Measurements from ENCODE around the gene NCKIPSD. TPM values are rescaled to one million over a fixed set of nuclear protein-coding genes. Genes with fewer than 3 reads are reported as not detected.

The NCKIPSD gene
- polyA plus RNA-seq, 1 of the 3 experiments (the other 2 are of a cell fraction) = 20.4 TPM

DNA sequence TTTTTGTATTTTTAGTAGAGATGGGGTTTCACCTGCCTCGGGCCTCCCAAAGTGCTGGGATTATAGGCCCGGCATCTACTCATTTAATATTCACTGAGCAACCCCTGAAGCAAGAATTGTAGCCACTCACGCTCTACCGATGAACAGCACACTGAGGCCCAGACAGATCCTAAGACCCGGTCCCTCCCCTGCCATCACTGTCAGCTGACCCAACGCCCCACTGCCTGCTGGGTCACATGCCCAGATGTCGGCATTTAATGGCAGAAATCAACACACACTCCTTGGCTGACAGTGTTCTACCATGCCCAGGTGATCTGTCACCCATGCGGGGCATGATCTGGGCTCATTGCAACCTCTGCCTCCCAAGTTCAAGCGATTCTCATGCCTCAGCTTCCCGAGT, 60.9 kb downstream of the NCKIPSD start:
- H3K4me3 ChIP-seq (ENCODE audit: low read depth in 2 of 2, low read length in 1 of 2) = no peak overlapping the region
- TF ChIP-seq, protein P1, sequence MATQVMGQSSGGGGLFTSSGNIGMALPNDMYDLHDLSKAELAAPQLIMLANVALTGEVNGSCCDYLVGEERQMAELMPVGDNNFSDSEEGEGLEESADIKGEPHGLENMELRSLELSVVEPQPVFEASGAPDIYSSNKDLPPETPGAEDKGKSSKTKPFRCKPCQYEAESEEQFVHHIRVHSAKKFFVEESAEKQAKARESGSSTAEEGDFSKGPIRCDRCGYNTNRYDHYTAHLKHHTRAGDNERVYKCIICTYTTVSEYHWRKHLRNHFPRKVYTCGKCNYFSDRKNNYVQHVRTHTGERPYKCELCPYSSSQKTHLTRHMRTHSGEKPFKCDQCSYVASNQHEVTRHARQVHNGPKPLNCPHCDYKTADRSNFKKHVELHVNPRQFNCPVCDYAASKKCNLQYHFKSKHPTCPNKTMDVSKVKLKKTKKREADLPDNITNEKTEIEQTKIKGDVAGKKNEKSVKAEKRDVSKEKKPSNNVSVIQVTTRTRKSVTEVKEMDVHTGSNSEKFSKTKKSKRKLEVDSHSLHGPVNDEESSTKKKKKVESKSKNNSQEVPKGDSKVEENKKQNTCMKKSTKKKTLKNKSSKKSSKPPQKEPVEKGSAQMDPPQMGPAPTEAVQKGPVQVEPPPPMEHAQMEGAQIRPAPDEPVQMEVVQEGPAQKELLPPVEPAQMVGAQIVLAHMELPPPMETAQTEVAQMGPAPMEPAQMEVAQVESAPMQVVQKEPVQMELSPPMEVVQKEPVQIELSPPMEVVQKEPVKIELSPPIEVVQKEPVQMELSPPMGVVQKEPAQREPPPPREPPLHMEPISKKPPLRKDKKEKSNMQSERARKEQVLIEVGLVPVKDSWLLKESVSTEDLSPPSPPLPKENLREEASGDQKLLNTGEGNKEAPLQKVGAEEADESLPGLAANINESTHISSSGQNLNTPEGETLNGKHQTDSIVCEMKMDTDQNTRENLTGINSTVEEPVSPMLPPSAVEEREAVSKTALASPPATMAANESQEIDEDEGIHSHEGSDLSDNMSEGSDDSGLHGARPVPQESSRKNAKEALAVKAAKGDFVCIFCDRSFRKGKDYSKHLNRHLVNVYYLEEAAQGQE (IDR thresholded peaks at IDR 0.05; ENCODE audit: low read depth, low read length) = no peak
- TF ChIP-seq ELF1 (IDR thresholded peaks at IDR 0.05) = no peak
- no peak for TF ChIP-seq JUND (IDR thresholded peaks at IDR 0.05)
- H3K4me2 ChIP-seq = no peak overlapping the region
- H3K36me3 ChIP-seq (replicated peaks in 1 of 2; ENCODE audit: control insufficient read depth in 1 of 2, insufficient read depth in 2 of 2, low read length in 1 of 2) = peaks cover 3 to 20% of the 10 kb centered on the region in 2 experiments
- no peaks in the 10 kb centered on the region for H3K9me3 ChIP-seq
- POLR2A ChIA-PET = interaction anchor here (0.7 kb wide), 1 partner anchor 9 kb away, joined by 3 read pairs; no protein-coding TSS in a partner anchor
- no peak for DNase-seq
- 95% methylated on average over 7 of the region's 10 CpGs for WGBS (ENCODE audit: low lambda C conversion rate)
- H3K79me2 ChIP-seq (ENCODE audit: insufficient read depth) = no peaks in the 10 kb centered on the region
- no peak overlapping the region for H3K27ac ChIP-seq (ENCODE audit: low read depth in 2 of 2, low read length in 1 of 2)
- no peaks in the 10 kb centered on the region for H3K9me2 ChIP-seq
- H3K4me1 ChIP-seq (ENCODE audit: control insufficient read depth in 1 of 2, insufficient read depth in 2 of 2, low read depth in 1 of 2, low read length in 1 of 2) = no peaks in the 10 kb centered on the region
- H3K27me3 ChIP-seq (ENCODE audit: insufficient read depth) = no peaks in the 10 kb centered on the region
- no peaks in the 10 kb centered on the region for H3F3A ChIP-seq (replicated peaks; ENCODE audit: insufficient read depth)
- H3K9ac ChIP-seq = no peak overlapping the region
- H2AFZ ChIP-seq (ENCODE audit: low read depth) = no peak overlapping the region
- CTCF ChIA-PET = interaction anchor here (3.3 kb wide), 1 partner anchor 11 kb away, joined by 17 read pairs; the partner anchor contains the start of gene SLC26A6
- no peaks in the 10 kb centered on the region for H4K20me1 ChIP-seq (ENCODE audit: insufficient read depth)

- Histone ChIP-seq H3K9me3 (no peaks in the 10 kb centered on the region), H3K36me3 (replicated peaks in 1 of 2; ENCODE audit: control insufficient read depth in 1 of 2, insufficient read depth in 2 of 2, low read length in 1 of 2) (peaks cover 3 to 12% of the 10 kb centered on the region in 2 experiments), H4K20me1 (ENCODE audit: insufficient read depth) (no peaks in the 10 kb centered on the region), H3F3A (replicated peaks; ENCODE audit: insufficient read depth) (peaks cover under 1% of the 10 kb centered on the region), H3K27ac (ENCODE audit: low read depth in 2 of 2, low read length in 1 of 2) (no peak overlapping the region), H3K79me2 (ENCODE audit: insufficient read depth) (no peaks in the 10 kb centered on the region), H3K4me3 (ENCODE audit: low read depth in 2 of 2, low read length in 1 of 2) (no peak overlapping the region), H3K27me3 (ENCODE audit: insufficient read depth) (no peaks in the 10 kb centered on the region), H3K4me2 (no peak overlapping the region), H3K9me2 (no peaks in the 10 kb centered on the region), H3K4me1 (ENCODE audit: control insufficient read depth in 1 of 2, insufficient read depth in 2 of 2, low read depth in 1 of 2, low read length in 1 of 2) (no peaks in the 10 kb centered on the region), H2AFZ (ENCODE audit: low read depth) (no peak overlapping the region), H3K9ac (no peak overlapping the region)
- TF ChIP-seq, protein P2, sequence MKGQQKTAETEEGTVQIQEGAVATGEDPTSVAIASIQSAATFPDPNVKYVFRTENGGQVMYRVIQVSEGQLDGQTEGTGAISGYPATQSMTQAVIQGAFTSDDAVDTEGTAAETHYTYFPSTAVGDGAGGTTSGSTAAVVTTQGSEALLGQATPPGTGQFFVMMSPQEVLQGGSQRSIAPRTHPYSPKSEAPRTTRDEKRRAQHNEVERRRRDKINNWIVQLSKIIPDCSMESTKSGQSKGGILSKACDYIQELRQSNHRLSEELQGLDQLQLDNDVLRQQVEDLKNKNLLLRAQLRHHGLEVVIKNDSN (IDR thresholded peaks at IDR 0.05; ENCODE audit: borderline replicate concordance, low read depth) = no peak
- TF ChIP-seq, protein P3, sequence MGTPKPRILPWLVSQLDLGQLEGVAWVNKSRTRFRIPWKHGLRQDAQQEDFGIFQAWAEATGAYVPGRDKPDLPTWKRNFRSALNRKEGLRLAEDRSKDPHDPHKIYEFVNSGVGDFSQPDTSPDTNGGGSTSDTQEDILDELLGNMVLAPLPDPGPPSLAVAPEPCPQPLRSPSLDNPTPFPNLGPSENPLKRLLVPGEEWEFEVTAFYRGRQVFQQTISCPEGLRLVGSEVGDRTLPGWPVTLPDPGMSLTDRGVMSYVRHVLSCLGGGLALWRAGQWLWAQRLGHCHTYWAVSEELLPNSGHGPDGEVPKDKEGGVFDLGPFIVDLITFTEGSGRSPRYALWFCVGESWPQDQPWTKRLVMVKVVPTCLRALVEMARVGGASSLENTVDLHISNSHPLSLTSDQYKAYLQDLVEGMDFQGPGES (IDR thresholded peaks at IDR 0.05; ENCODE audit: low read depth, low read length) = no peak
- TF ChIP-seq EP300 (IDR thresholded peaks at IDR 0.05; ENCODE audit: borderline replicate concordance in 1 of 2, low read depth in 1 of 2, low read length in 1 of 2) = no peak
- 89% methylated on average over 5 of the region's 6 CpGs for WGBS (ENCODE audit: low lambda C conversion rate)
- POLR2A ChIA-PET = interaction anchor here (0.7 to 1.2 kb wide), 4 partner anchors 10 to 103 kb away, joined by 3 to 5 read pairs (median 3); partner anchors contain the start of gene CELSR3
- CTCF ChIA-PET = interaction anchor here (3.3 kb wide), 1 partner anchor 12 kb away, joined by 17 read pairs; the partner anchor contains the start of gene SLC26A6
- DNase-seq = no peak
These were observed 61.7 kb downstream of the NCKIPSD start for GRCh38 chr3:48623851-48624547.

Small RNAs within 50 kb of the gene (small RNA-seq; reads per million reads assigned to genes)
- gene AC141002.1 = 0 reads per million in 7 experiments

Other genes with a start within 250 kb of the NCKIPSD start
- gene CCDC51, start 245.8 kb downstream of the NCKIPSD start, polyA plus RNA-seq (2012; rRNA removed) = 24.2 and 29.6 TPM in 2 replicates
- 393 and 438 TPM in 2 replicates for gene TMA7, start 245.7 kb downstream of the NCKIPSD start, polyA plus RNA-seq (2012; rRNA removed)
- 5.6 and 6.5 TPM in 2 replicates for gene ATRIP, start 239.2 kb downstream of the NCKIPSD start, polyA plus RNA-seq (2012; rRNA removed)
- gene SHISA5, start 181.7 kb downstream of the NCKIPSD start, polyA plus RNA-seq (2012; rRNA removed) = 141 and 194 TPM in 2 replicates
- gene PFKFB4, start 129.1 kb downstream of the NCKIPSD start, polyA plus RNA-seq (2012; rRNA removed) = 5.7 and 6.7 TPM in 2 replicates
- gene UCN2, start 122.1 kb downstream of the NCKIPSD start, polyA plus RNA-seq (2012; rRNA removed) = 0.50 and 0.69 TPM in 2 replicates
- 7.1 and 10.8 TPM in 2 replicates for gene COL7A1, start 90.6 kb downstream of the NCKIPSD start, polyA plus RNA-seq (2012; rRNA removed)
- gene UQCRC1, start 76.3 kb downstream of the NCKIPSD start, polyA plus RNA-seq (2012; rRNA removed) = 284 and 317 TPM in 2 replicates
- gene TMEM89, start 64.1 kb downstream of the NCKIPSD start, polyA plus RNA-seq (2012; rRNA removed) = not detected in 2 replicates
- 31.9 and 39.6 TPM in 2 replicates for gene SLC26A6, start 50.5 kb downstream of the NCKIPSD start, polyA plus RNA-seq (2012; rRNA removed)
- 10.0 and 11.7 TPM in 2 replicates for gene CELSR3, start 23.0 kb downstream of the NCKIPSD start, polyA plus RNA-seq (2012; rRNA removed)
- gene IP6K2, start 31.3 kb upstream of the NCKIPSD start, polyA plus RNA-seq (2012; rRNA removed) = 178 and 219 TPM in 2 replicates
- gene PRKAR2A, start 162.0 kb upstream of the NCKIPSD start, polyA plus RNA-seq (2012; rRNA removed) = 5.2 and 5.7 TPM in 2 replicates
- 30.3 and 41.9 TPM in 2 replicates for gene SLC25A20, start 213.0 kb upstream of the NCKIPSD start, polyA plus RNA-seq (2012; rRNA removed)
- 69.7 and 94.4 TPM in 2 replicates for gene ARIH2, start 232.9 kb upstream of the NCKIPSD start, polyA plus RNA-seq (2012; rRNA removed)